Neural cell (in vitro differentiated cells): Measurements from ENCODE around the gene NFE2L2. TPM values are rescaled to one million over a fixed set of nuclear protein-coding genes. Genes with fewer than 3 reads are reported as not detected.

Experiments
- H2AFZ ChIP-seq: fragments of 200-600, 300-800 bp; sonication (generic), shearing (Covaris generic); 2 replicates; pipeline ENCODE4 v1.6.0; 2014; ENCODE audit warnings: low read depth, mild to moderate bottlenecking, antibody characterized with exemption, low read length, moderate library complexity
- H3F3A ChIP-seq: fragments of 200-600 bp; shearing (Covaris generic); 2 replicates; pipeline ENCODE4 v1.6.1; 2016; ENCODE audit warnings: mild to moderate bottlenecking, moderate library complexity, mixed read lengths, antibody characterized with exemption, low read length; ENCODE audit not compliant: insufficient read depth, poor library complexity, severe bottlenecking
- H3K27ac ChIP-seq: fragments of 200-600, 300-800 bp; sonication (generic), shearing (Covaris generic); 2 replicates; pipeline ENCODE4 v1.5.1; 2014; ENCODE audit warnings: mild to moderate bottlenecking, low read length, moderate library complexity
- H3K27me3 ChIP-seq: fragments of 300-800, 200-600 bp; sonication (generic), shearing (Covaris generic); 2 replicates; pipeline ENCODE4 v1.6.0; 2014; ENCODE audit warnings: mild to moderate bottlenecking, low read depth, low read length, moderate library complexity; ENCODE audit not compliant: insufficient read depth
- H3K36me3 ChIP-seq: fragments of 300-800, 200-600 bp; sonication (generic), shearing (Covaris generic); 2 replicates; pipeline ENCODE4 v1.5.1; 2014; ENCODE audit warnings: mild to moderate bottlenecking, antibody characterized with exemption, low read length, moderate library complexity; ENCODE audit not compliant: insufficient read depth
- H3K4me2 ChIP-seq: fragments of 300-800, 200-600 bp; sonication (generic), shearing (Covaris generic); 2 replicates; pipeline ENCODE4 v1.6.0; 2014; ENCODE audit warnings: mild to moderate bottlenecking, low read length
- H3K4me3 ChIP-seq: fragments of 300-800, 200-600 bp; sonication (generic), shearing (Covaris generic); 2 replicates; pipeline ENCODE4 v1.5.1; 2014; ENCODE audit warnings: mild to moderate bottlenecking, low read length, moderate library complexity
- H3K79me2 ChIP-seq: fragments of 200-600 bp; shearing (Covaris generic); replicated peaks from 2 replicates; pipeline ENCODE4 v1.6.0; 2014; ENCODE audit warnings: mild to moderate bottlenecking, low read length, moderate library complexity; ENCODE audit not compliant: insufficient read depth
- H3K9ac ChIP-seq: fragments of 300-800, 200-600 bp; sonication (generic), shearing (Covaris generic); 2 replicates; pipeline ENCODE4 v1.6.1; 2016; ENCODE audit warnings: mild to moderate bottlenecking, low read length, mixed read lengths
- H3K9me2 ChIP-seq: fragments of 200-600 bp; shearing (Covaris generic); 2 replicates; pipeline ENCODE4 v1.6.1; 2016; ENCODE audit warnings: mild to moderate bottlenecking, low read length, mixed read lengths; ENCODE audit not compliant: insufficient read depth
- H3K9me3 ChIP-seq: fragments of 200-600, 300-800 bp; sonication (generic), shearing (Covaris generic); 2 replicates; pipeline ENCODE4 v1.6.1; 2016; ENCODE audit warnings: mild to moderate bottlenecking, mixed run types, low read length, moderate library complexity, mixed read lengths
- H4K20me1 ChIP-seq: fragments of 200-600 bp; shearing (Covaris generic); 2 replicates; pipeline ENCODE4 v1.6.1; 2016; ENCODE audit warnings: mild to moderate bottlenecking, mixed run types; ENCODE audit not compliant: insufficient read depth
- EP300 ChIP-seq: fragments of 450-650 bp; conservative IDR thresholded peaks from 2 replicates; pipeline ENCODE4 v1.6.1; 2014; ENCODE audit warnings: antibody characterized with exemption, mild to moderate bottlenecking, moderate library complexity; ENCODE audit not compliant: poor library complexity, severe bottlenecking
- EZH2 ChIP-seq: fragments of 200-600, 300-800 bp; shearing (Covaris generic), sonication (generic); IDR thresholded peaks from 2 replicates; pipeline ENCODE4 v1.6.1; 2014; ENCODE audit warnings: antibody characterized with exemption, low read length, borderline replicate concordance, mild to moderate bottlenecking; ENCODE audit not compliant: insufficient read depth, poor library complexity, severe bottlenecking
- MXI1 ChIP-seq: fragments of 450-650 bp; conservative IDR thresholded peaks from 2 replicates; pipeline ENCODE4 v1.6.1; 2014; ENCODE audit warnings: antibody characterized with exemption, mild to moderate bottlenecking; ENCODE audit not compliant: poor library complexity, severe bottlenecking
- POLR2AphosphoS5 ChIP-seq: IDR thresholded peaks from 2 replicates; pipeline ENCODE4 v1.6.1; 2012
- RAD21 ChIP-seq: fragments of 450-650 bp; conservative IDR thresholded peaks from 2 replicates; pipeline ENCODE4 v1.6.1; 2014; ENCODE audit warnings: antibody characterized with exemption, mild to moderate bottlenecking, moderate library complexity
- SMC3 ChIP-seq: fragments of 450-650 bp; conservative IDR thresholded peaks from 2 replicates; pipeline ENCODE4 v1.6.1; 2014; ENCODE audit warnings: antibody characterized with exemption, mild to moderate bottlenecking, moderate library complexity; ENCODE audit not compliant: poor library complexity
- TAF1 ChIP-seq: IDR thresholded peaks from 2 replicates; pipeline ENCODE4 v1.6.1; 2012; ENCODE audit warnings: low read depth
- polyA plus RNA-seq: library from polyadenylated mRNA; depleted of rRNA; stranded (reverse); fragments of >200 nt; gene quantifications from 2 replicates; pipeline ENCODE4 v1.2.3, GENCODE V29; 2014
- TF ChIP-seq, protein P1 (sequence below): fragments of 450-650 bp; IDR thresholded peaks from 2 replicates; pipeline ENCODE4 v1.5.1; 2014; ENCODE audit warnings: antibody characterized with exemption, mild to moderate bottlenecking, moderate library complexity; ENCODE audit not compliant: poor library complexity, severe bottlenecking
- TF ChIP-seq, protein P2 (sequence below): IDR thresholded peaks from 2 replicates; pipeline ENCODE4 v1.6.1; 2012; ENCODE audit warnings: borderline replicate concordance

The NFE2L2 gene
- polyA plus RNA-seq, 1 donor from 2014 or later, result 1.4 TPM

DNA sequence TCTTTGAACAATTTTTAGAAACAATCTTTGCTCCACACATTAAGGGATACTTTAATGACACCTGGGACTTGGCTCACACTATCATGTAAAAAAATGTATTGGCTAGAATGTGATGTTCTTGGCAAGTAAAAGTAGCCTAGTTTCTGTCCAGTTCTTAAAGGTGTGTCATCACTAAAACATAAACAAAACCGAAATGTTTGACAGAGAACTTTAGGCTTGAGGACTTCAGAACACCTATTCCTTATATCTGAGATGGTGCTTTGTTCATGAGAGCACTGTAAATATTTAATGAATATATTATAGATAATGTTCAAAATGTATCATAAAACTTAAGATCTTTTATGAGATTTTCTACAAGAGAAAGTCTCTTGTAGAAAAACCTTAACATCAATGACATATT, 71.7 kb downstream of the NFE2L2 start:
- H3K79me2 ChIP-seq, result no peaks in the 10 kb centered on the region
- H3K9me3 ChIP-seq, result no peaks in the 10 kb centered on the region
- no peaks in the 10 kb centered on the region for H4K20me1 ChIP-seq
- H3K4me3 ChIP-seq, result no peak overlapping the region
- H3K36me3 ChIP-seq, result no peaks in the 10 kb centered on the region
- TF ChIP-seq POLR2AphosphoS5 (no peak), SMC3 (no peak), TAF1 (no peak), EZH2 (no peak), MXI1 (no peak), EP300 (no peak), RAD21 (no peak)
- TF ChIP-seq, protein P1, sequence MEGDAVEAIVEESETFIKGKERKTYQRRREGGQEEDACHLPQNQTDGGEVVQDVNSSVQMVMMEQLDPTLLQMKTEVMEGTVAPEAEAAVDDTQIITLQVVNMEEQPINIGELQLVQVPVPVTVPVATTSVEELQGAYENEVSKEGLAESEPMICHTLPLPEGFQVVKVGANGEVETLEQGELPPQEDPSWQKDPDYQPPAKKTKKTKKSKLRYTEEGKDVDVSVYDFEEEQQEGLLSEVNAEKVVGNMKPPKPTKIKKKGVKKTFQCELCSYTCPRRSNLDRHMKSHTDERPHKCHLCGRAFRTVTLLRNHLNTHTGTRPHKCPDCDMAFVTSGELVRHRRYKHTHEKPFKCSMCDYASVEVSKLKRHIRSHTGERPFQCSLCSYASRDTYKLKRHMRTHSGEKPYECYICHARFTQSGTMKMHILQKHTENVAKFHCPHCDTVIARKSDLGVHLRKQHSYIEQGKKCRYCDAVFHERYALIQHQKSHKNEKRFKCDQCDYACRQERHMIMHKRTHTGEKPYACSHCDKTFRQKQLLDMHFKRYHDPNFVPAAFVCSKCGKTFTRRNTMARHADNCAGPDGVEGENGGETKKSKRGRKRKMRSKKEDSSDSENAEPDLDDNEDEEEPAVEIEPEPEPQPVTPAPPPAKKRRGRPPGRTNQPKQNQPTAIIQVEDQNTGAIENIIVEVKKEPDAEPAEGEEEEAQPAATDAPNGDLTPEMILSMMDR, result no peak
- TF ChIP-seq, protein P2, sequence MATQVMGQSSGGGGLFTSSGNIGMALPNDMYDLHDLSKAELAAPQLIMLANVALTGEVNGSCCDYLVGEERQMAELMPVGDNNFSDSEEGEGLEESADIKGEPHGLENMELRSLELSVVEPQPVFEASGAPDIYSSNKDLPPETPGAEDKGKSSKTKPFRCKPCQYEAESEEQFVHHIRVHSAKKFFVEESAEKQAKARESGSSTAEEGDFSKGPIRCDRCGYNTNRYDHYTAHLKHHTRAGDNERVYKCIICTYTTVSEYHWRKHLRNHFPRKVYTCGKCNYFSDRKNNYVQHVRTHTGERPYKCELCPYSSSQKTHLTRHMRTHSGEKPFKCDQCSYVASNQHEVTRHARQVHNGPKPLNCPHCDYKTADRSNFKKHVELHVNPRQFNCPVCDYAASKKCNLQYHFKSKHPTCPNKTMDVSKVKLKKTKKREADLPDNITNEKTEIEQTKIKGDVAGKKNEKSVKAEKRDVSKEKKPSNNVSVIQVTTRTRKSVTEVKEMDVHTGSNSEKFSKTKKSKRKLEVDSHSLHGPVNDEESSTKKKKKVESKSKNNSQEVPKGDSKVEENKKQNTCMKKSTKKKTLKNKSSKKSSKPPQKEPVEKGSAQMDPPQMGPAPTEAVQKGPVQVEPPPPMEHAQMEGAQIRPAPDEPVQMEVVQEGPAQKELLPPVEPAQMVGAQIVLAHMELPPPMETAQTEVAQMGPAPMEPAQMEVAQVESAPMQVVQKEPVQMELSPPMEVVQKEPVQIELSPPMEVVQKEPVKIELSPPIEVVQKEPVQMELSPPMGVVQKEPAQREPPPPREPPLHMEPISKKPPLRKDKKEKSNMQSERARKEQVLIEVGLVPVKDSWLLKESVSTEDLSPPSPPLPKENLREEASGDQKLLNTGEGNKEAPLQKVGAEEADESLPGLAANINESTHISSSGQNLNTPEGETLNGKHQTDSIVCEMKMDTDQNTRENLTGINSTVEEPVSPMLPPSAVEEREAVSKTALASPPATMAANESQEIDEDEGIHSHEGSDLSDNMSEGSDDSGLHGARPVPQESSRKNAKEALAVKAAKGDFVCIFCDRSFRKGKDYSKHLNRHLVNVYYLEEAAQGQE, result no peak
- no peak overlapping the region for H3K4me2 ChIP-seq
- H3K9me2 ChIP-seq, result no peaks in the 10 kb centered on the region
- H3K27ac ChIP-seq, result no peak overlapping the region
- no peak overlapping the region for H3K9ac ChIP-seq
- H3K27me3 ChIP-seq, result no peaks in the 10 kb centered on the region
- no peaks in the 10 kb centered on the region for H3F3A ChIP-seq
- no peak overlapping the region for H2AFZ ChIP-seq

DNA sequence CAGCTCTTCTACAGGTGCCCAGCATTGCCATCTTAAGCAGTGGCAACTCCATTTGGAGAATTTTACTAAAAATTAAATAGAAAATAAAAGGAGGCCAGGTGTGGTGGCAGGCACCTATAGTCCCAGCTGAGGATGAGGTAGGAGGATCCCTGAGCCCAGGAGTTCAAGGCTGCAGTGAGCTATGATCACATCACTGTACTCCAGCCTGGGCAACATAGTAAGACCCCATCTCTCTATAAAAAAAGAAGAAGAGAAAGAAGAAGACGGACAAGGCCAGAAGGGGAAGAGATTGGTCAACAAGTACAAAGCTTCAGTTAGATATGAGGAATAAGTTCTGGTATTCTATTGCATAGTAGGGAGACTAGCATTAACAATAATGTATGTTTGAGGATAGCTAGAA, 73.6 kb downstream of the NFE2L2 start:
- H3K79me2 ChIP-seq, result no peaks in the 10 kb centered on the region
- TF ChIP-seq TAF1, result no peak
- TF ChIP-seq, protein P2, result no peak
- TF ChIP-seq EZH2, result no peak
- no peak for TF ChIP-seq RAD21
- no peak for TF ChIP-seq EP300
- H3K9me2 ChIP-seq, result no peaks in the 10 kb centered on the region
- no peak overlapping the region for H3K27ac ChIP-seq
- no peaks in the 10 kb centered on the region for H3K9me3 ChIP-seq
- H3K36me3 ChIP-seq, result no peaks in the 10 kb centered on the region
- H3K9ac ChIP-seq, result no peak overlapping the region
- no peak overlapping the region for H3K4me2 ChIP-seq
- no peak overlapping the region for H3K4me3 ChIP-seq
- H2AFZ ChIP-seq, result no peak overlapping the region
- no peaks in the 10 kb centered on the region for H3F3A ChIP-seq
- H3K27me3 ChIP-seq, result no peaks in the 10 kb centered on the region
- H4K20me1 ChIP-seq, result no peaks in the 10 kb centered on the region
